Measurements from ENCODE around the gene ZNF134. TPM values are rescaled to one million over a fixed set of nuclear protein-coding genes. Genes with fewer than 3 reads are reported as not detected.

ZNF134 gene
- total RNA-seq, result 18.7 and 23.5 TPM in 2 replicates

DNA sequence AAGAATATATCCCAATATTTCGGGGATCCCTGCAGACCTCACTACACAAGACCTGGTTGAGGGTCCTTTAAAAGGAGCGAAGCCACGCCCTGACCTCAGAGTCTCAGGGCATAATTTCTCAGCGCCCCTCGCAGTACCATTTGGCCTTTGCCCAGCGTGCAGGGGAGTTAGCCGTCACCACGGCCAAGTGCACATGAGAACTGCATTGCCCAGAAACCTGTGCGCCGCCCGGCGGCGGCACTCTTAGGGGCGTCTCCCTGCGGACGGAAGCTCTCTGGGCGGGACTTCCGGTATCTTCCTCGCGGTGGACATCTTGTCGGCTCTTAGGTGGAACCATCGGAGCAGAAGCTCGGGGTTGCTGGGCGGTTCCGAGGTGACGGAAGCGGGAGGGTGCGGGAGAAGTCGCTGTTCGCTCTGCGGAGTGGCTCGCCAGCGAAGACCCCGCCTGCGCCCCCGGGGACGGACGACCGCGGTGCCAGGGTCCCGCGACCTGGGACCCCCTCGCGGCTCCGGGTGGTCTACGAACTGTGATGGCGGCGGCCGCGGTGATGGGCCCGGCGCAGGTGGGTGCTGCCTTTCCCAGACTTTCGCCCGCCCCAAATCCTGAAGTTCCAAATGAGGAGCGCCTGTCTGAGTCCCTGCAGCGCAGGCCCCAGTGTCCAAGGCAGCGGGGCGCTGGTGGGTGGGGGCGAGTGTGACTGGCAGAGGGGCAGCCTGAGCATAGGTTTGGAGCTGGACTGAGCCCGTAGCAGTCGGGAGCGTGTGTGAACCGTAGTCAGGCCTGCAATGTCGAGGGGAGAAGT lies at the start of gene ZNF134:
ZNF134 (plus strand) TSS at position 302 of the 803 bp plus-strand sequence. CDS start 5,227 bp downstream, outside the sequence.

GRCh38 chr19:57578487-57579205 lies 35.4 kb upstream of the ZNF134 start, which contains the start of gene ZNF416:
Gene ZNF416 (minus strand): TSS chr19:57578911. CDS start chr19:57578704, 207 bp downstream.

GRCh38 chr19:57583521-57584416 lies 30.3 kb upstream of the ZNF134 start, which contains the start of gene ZIK1:
Gene ZIK1 (plus strand): TSS chr19:57584145. CDS start chr19:57584357, 212 bp downstream.

DNA sequence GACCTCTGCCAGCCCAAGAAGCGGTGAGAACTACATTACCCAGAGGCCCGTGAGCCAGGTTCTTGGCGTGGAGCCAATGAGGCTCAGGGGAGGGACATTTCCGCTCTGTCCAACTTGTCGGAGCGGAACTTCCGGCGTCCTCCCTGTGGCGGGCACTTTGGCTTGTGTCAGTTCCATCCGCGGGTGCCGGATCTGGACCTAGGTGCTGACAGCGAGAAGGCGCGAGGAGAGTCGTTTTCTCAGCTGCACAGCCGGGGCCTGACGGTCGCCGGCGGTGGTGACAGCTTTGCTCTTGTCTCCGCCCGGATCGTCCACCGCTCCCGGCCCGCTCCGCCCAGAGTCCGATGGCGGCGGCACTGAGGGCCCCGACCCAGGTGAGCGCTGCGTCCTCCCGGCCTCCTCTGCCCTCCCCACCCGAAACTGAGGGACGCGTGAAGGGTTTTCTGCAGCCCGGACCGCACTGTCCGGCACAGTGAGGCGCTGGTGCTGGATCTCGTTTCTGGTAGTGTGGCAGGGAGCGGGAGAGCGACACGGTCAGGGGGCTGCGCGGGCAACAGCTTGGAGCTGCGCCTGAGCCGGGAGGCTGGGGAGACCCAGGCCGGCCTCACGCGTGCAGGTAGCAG lies 14.2 kb upstream of the ZNF134 start, which contains the start of gene ZNF530:
ZNF530 (plus strand) TSS at position 125 of the 623 bp plus-strand sequence. CDS start 4,461 bp downstream, outside the sequence.

DNA sequence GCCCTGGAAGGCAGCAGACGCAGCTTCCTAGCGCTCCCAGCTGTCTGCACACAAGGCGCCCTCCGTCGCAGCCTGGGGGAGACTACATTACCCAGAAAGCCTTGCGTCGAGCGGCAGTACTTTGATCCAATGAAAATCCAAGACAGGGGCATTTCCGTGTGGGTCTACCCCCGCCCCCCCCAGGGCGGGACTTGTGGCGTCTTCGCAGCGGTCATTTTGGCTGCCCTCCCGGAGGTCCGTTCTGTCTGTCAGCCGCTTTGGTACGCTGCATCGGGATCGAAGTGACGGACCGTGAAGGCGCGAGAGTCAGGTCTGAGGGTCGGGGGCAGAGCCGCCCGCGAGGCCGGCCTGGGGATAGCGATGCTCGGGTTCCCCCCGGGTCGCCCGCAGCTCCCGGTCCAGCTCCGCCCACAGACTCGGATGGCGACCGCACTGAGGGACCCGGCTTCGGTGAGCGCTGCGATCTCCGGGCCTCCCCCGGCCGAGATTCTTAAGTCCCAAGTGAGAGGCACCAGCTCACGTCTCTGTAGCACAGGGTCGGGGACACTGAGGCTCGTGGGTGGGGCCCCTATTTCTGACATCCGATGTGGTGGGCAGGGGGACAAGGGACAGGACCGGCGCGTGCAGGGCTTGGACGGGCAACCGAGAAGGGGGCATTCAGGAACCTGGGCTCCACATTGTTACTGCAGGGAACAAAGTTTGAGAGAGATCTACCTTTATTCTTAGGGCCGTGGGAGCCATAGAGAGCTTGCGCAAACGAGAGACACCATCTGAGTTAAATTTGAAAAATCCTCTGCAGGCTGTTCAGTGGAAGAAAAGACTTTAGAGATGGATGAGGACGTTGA lies 19.2 kb downstream of the ZNF134 start, which contains the start of gene ZNF211:
ZNF211 (plus strand) TSS at position 182 of the 845 bp plus-strand sequence; CDS start at position 361, 179 bp downstream.

DNA sequence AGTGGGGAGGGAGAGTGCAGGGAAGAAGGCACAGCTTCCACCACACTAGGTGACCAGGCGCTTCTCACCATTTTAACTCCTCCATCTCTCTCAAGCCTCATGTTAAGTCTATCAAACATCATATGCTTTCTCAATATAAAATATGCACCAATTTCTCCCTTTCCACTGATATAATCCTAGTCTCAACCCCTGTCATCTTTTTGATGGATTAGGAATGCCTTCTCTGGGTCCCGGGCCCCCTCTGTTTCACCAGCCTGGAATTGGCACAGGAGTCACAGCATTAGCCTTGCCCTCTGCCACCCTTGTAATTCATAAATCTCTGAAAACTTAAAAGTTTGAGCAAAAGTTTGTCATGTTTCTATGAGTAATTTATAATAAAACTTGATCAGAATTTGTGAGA lies 54.6 kb downstream of the ZNF134 start, which contains the start of gene ZSCAN4:
ZSCAN4 (plus strand) TSS at position 301 of the 400 bp plus-strand sequence. CDS start 7,211 bp downstream, outside the sequence.

Other genes with a start within 250 kb of the ZNF134 start
- gene ZNF548, start 224.4 kb upstream of the ZNF134 start, total RNA-seq, result 11.9 and 16.6 TPM in 2 replicates
- 11.5 and 13.0 TPM in 2 replicates for gene ZNF17, start 203.1 kb upstream of the ZNF134 start, total RNA-seq
- gene ZNF749, start 178.9 kb upstream of the ZNF134 start, total RNA-seq, result 8.8 and 11.1 TPM in 2 replicates
- 0.11 and 0.17 TPM in 2 replicates for gene VN1R1, start 157.1 kb upstream of the ZNF134 start, total RNA-seq
- 10.9 and 17.6 TPM in 2 replicates for gene ZNF772, start 136.7 kb upstream of the ZNF134 start, total RNA-seq
- 7.6 and 10.5 TPM in 2 replicates for gene ZNF419, start 126.5 kb upstream of the ZNF134 start, total RNA-seq
- 8.6 and 11.6 TPM in 2 replicates for gene ZNF773, start 114.3 kb upstream of the ZNF134 start, total RNA-seq
- 4.1 and 5.5 TPM in 2 replicates for gene ZNF549, start 86.9 kb upstream of the ZNF134 start, total RNA-seq
- gene ZNF550, start 54.4 kb upstream of the ZNF134 start, total RNA-seq, result 6.6 and 8.3 TPM in 2 replicates
- 3.6 and 5.2 TPM in 2 replicates for gene ZNF416, start 35.3 kb upstream of the ZNF134 start, total RNA-seq
- gene ZIK1, start 30.1 kb upstream of the ZNF134 start, total RNA-seq, result 2.6 and 4.5 TPM in 2 replicates
- gene ZNF530, start 14.4 kb upstream of the ZNF134 start, total RNA-seq, result 3.5 and 4.4 TPM in 2 replicates
- gene ZNF211, start 18.9 kb downstream of the ZNF134 start, total RNA-seq, result 9.0 and 12.5 TPM in 2 replicates
- gene ZSCAN4, start 54.7 kb downstream of the ZNF134 start, total RNA-seq, result not detected in 2 replicates
- gene ZNF551, start 67.7 kb downstream of the ZNF134 start, total RNA-seq, result 6.0 and 9.4 TPM in 2 replicates
- under 0.01 and 0.11 TPM in 2 replicates for gene ZNF154, start 95.0 kb downstream of the ZNF134 start, total RNA-seq
- gene ZNF671, start 113.4 kb downstream of the ZNF134 start, total RNA-seq, result 4.9 and 5.5 TPM in 2 replicates
- gene ZNF776, start 132.6 kb downstream of the ZNF134 start, total RNA-seq, result 17.7 and 18.0 TPM in 2 replicates
- gene ZNF586, start 155.4 kb downstream of the ZNF134 start, total RNA-seq, result 14.5 and 17.8 TPM in 2 replicates
- 5.7 and 7.8 TPM in 2 replicates for gene ZNF552, start 200.7 kb downstream of the ZNF134 start, total RNA-seq
- gene ZNF587B, start 216.1 kb downstream of the ZNF134 start, total RNA-seq, result 11.9 and 13.8 TPM in 2 replicates
- gene ZNF587, start 235.6 kb downstream of the ZNF134 start, total RNA-seq, result 12.5 and 15.6 TPM in 2 replicates